T follicular helper cell (primary cell): ENCODE results near the gene OTOA.
"Not testable (repeated sequence)": the region's sequence is repeated elsewhere in the genome, so short reads cannot be mapped to it uniquely, and the experiment has no call there.

Experiments
- DNase-seq: peaks from one replicate; pipeline ENCODE4 v3.0.0-alpha.2; 2020; ENCODE audit warnings: low read depth

Gene OTOA

GRCh38 chr16:21674456-21674855, 10.7 kb downstream of the OTOA start:
- not testable (repeated sequence) for DNase-seq

GRCh38 chr16:21680714-21681113, 16.9 kb downstream of the OTOA start:
- not testable (repeated sequence) for DNase-seq

DNA sequence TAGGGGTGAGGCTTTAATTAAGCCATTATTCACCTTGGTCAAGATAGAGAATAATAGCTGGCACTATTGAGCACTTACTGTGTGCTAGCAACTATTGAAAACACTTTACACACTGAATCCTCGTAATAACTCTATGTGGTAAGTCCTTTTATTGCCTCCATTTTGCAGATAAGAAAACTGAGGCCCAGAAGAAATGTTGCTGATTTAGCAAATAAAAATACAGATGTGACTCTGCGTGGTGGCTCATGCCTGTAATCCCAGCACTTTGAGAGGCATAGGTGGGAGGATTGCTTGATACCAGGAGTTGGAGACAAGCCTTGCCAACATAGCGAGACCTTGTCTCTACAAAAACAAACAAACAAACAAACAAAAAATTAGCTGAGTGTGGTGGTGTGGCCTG, 19.4 kb downstream of the OTOA start:
- no peak for DNase-seq

GRCh38 chr16:21684199-21684598, 20.4 kb downstream of the OTOA start:
- peak; percentile 4 for DNase-seq

- no peak for DNase-seq
Observed at GRCh38 chr16:21685034-21685455, 21.3 kb downstream of the OTOA start.

- DNase-seq: no peak
Observed at GRCh38 chr16:21689107-21689506, 25.3 kb downstream of the OTOA start.

DNA sequence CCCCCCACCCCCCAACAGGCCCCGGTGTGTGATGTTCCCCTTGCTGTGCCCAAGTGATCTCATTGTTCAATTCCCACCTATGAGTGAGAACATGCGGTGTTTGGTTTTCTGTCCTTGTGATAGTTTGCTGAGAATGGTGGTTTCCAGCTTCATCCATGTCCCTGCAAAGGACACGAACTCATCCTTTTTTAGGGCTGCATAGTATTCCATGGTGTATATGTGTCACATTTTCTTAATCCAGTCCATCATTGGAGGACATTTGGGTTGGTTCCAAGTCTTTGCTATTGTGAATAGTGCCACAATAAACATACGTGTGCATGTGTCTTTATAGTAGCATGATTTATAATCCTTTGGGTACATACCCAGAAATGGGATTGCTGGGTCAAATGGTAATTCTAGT, 27.2 kb downstream of the OTOA start:
- DNase-seq: not testable (repeated sequence)

- no peak for DNase-seq
Observed at GRCh38 chr16:21694609-21695008, 30.8 kb downstream of the OTOA start.

- no peak for DNase-seq
Observed at GRCh38 chr16:21697032-21697431, 33.3 kb downstream of the OTOA start.

DNA sequence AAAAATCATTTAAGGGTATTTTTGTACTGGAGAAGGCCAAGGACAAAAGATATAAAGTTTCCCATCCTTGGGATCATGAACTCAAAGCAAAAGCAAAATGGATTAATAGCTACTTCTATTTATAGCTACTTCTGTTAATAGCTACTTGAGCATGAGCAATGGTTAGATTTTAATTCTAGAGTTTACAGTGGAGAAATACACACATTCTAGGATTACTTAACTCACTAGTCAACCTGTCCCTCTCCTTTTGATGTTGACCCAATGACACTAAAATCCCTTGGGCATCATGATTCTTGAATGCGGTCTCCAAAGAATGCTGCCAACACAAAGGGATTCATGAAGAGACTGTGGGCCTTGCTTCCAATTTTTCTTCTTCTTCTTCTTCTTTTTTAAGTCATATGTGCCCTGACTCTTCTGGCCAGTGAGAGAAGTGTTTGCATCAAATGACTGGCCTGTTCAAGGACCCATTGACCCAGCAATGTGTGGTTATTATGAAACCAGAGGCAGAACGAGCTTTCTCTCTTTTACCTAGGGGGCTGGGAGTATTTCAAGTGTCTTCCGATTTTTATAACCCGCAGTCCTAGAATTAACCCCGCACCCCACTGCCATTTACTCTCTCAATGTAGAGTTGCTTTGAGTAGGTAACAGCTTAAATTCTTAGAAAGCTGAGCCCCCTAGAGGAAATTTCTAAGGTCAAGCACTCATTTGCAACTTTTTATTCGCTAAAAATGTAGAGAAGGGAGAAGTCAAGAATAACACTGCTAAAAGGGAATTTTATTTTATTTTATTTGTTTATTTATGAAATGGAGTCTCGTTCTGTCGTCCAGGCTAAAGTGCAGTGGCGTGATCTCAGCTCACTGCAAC, 34.6 kb downstream of the OTOA start:
- no peak for DNase-seq

- DNase-seq: no peak
Observed at GRCh38 chr16:21701271-21701670, 37.5 kb downstream of the OTOA start.

DNA sequence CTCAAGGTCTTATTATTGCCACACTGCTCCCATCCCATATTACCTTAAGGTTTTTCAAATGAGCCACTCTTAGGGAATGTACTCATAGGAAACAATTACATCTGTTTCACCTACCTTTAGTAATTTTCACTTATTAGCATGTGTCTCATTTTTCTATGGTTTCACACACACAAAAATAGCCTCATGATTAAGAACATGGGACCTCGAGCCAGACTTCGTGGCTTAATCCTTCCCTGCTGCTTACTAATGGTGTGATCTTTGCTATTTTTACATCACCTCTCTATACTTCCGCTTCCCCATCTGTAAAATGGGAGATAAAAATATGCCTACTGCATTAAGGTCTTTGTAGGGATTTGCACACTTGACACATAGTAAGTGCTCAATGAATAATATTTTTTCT, 38.5 kb downstream of the OTOA start:
- no peak for DNase-seq

- DNase-seq: no peak
Observed at GRCh38 chr16:21703156-21703555, 39.4 kb downstream of the OTOA start.

GRCh38 chr16:21703589-21704174, 39.9 kb downstream of the OTOA start:
- DNase-seq: no peak

DNA sequence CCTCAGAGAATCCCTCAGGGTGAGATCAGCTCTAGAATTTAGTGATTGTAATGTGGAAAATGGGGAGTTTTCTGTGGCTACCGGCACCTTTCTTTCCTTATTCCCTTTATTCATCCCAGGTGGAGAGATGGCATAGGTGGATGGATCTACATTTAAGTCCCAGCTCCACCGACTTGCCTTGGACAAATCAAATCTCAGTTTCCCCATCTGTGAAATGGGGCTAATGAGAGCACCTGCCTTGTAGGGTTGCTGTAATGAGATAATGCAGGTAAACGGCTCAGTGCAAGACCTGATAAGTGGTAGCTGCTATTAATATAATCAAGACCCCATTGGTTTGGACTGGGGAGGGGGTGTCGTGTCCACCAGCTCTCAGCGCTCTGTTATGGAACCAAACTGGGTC, 40.5 kb downstream of the OTOA start:
- no peak for DNase-seq

GRCh38 chr16:21704733-21705132, 41.0 kb downstream of the OTOA start:
- DNase-seq: no peak

- peak; percentile 79 for DNase-seq
Observed at GRCh38 chr16:21708533-21709115, 44.9 kb downstream of the OTOA start.

GRCh38 chr16:21710938-21711337, 47.2 kb downstream of the OTOA start:
- no peak for DNase-seq

GRCh38 chr16:21713549-21714368, 50.0 kb downstream of the OTOA start:
- no peak for DNase-seq

- DNase-seq: not testable (repeated sequence)
Observed at GRCh38 chr16:21714369-21714618, 50.5 kb downstream of the OTOA start.

- no peak for DNase-seq
Observed at GRCh38 chr16:21717608-21718007, 53.8 kb downstream of the OTOA start.

DNA sequence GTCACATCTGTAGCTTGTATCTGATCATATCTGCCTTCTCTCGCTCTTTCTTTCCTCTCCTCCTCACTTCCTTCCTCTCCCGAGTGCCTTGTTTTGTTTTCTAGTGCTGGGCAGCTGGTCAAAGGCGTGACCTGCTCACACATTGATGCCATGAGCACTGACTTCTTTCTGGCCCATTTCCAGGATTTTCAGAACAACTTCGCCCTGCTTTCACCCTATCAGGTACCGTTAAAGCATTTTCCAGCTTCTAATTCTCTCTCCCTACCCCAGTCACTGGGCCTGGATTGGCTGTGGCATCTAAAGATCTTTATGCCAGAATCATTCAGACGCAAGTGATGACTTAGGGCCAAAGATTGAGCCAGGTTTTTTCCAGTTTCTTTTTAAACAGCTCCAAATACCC, 55.5 kb downstream of the OTOA start:
- DNase-seq: no peak

- DNase-seq: no peak
Observed at GRCh38 chr16:21720533-21720932, 56.8 kb downstream of the OTOA start.
